NCI-H510A treated with DMSO at 0.1 percent for 48 hours (cell line): ENCODE measurements around the gene WDR5.
"Not testable (repeated sequence)": the region's sequence is repeated elsewhere in the genome, so short reads cannot be mapped to it uniquely, and the experiment has no call there.

Source experiments
- DNase-seq: peaks from one replicate; lab custom pipeline; 2025; lab: John Stamatoyannopoulos, UW

Gene WDR5

DNA sequence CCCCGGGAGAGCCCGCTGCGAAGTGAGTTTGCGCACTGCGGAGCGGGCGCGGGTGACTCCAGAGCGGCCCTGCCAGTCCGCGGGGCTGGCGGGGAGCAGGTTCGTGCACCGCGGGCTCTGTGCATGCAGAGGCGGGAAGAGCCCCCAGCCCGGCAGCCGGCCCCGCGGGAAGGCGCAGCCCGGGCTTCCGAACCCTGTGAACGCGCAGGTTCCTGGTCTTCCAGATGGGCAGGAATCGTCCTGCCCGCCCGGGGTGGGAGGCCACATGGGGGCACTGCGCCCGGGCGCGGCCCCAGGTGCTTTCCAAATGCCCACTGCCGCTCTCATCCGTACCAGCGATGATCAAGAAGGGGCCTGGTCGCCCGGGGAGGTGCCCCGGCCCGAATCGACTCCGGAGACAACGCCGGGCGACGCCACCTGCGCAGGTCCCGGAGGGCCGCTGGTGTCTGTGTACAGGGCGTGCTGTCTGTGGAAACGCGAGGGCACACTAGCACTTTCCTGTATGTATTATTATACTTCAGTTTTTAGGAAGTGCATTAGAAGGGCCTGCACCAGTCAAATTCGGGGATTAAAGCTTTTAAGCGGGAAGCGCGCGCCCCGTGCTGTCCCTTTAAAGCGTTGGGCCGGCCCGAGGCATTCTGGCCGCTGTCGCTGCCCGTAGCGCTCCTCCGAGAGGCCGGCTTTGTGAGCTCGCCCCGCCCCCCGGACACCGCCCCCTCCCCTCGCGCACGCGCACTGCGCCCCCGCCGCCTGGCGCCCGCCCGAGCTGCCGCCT lies at the start of gene WDR5:
Gene WDR5 (plus strand): TSS at position 740 of the 775 bp plus-strand sequence. CDS start 3,796 bp downstream, outside the sequence.
- peak; percentile 83 for DNase-seq

DNA sequence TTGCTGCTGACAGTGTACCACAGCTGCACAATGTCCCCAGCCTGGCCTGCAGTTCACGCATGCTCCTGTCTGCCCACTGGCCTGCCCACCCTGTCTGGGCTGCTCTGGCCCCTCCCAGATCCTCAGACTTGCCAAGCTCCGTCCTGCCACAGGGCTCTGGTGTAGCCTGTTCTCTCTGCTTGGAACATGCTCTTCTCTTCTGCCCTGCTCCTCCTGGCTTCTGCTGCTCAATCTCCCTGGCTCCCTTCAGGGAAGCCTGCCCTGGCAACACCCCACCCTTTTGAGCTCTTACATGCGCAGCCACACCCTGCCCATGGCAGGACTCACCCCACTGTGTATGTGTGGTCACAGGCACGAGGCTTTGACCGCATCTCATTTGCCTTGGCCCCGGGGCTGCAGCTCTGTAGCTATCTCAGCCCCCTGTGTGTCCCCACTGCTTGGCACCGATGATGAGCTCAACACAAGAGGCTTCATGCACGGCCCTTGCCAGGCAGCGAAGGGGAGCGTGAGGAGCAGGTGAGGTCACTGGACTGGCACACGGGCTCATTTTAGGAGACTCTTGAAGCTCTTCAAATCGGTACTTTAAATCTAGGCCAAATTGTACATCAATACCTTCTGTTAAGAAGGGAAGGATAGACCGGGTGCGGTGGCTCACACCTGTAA lies 47.7 kb upstream of the WDR5 start:
- no peak for DNase-seq

DNA sequence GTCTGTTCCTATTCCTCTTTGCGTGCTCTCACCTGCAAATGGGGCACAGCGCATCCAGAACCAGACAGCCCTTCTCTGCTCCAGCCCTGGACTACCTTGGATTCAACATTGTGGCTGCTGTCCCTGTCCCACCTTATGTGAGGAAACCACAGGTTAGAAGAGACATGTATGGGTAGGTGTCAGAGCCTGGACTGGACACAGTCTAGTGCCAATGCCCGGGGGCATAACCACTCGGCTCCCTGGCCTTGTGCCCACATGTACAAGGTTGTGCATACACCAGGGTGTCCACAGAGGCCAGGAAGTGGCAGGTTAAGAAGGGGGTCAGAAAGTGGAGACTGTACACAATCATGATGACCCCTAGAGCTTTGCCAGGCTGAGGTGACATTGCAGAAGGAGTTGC lies 45.9 kb upstream of the WDR5 start:
- no peak for DNase-seq

DNA sequence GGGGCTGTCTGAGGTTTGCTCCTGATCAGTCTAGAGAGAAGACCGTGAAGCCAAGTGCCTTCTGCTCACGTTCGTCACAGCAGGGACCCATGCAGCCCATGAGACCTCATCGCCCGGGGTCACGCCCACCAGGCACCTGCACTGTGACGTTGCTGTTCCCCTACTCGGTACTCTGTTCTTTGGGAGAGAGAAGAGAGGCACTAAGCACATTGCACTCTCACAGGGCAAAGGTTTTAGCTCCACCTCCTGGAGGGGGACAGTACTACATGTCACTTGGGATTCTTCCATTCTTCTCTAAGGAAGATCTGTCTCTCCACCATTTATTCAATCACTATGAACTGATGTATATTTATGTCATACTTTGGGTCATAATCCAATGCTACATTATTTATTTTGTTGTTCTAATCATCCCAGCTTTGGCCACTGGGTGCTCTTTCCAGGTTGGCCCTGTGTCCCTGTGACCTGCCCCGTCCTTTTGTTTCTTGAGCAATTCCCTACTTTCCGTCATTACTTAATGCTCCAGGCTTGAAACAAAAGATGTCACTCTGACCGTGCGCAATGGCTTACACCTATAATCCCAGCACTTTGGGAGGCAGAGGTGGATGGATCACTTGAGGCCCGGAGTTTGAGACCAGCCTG lies 36.6 kb upstream of the WDR5 start:
- peak; percentile 27 for DNase-seq

DNA sequence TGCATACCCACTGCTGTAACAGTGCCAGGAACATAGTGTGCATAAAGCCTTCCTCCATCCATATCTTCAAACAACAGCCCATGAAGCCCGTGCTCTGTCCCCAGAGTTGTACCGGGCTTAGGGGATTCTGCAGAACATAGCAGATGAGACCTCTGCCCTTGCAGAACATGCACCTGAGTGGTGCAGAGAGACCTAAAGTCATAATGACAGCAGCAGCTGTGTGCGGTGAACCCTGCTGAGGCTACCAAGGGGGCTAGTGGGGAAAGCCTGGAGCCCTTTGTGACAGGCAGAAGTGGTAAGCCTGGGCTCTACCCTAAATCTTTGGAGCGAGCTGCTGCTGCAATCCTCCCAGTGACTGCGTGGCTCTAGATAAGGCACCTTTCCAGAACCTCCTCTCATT lies 35.8 kb upstream of the WDR5 start:
- DNase-seq, result no peak

DNA sequence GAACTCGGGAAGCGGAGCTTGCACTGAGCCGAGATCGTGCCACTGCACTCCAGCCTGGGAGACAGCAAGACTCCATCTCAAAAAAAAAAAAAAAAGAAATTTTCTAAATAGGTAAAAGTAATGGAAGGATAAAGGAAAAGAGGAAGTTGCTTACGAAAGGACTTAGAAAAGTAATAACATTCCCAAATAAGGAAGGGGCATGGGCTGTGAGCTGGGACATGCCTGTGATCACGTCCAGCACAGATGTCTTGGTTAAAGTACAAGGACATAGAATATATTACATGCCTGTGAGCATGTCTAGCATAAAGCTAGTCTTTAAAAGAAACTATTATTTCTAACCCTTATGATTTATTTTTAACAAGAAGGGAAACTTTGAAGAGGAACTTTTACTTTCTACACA lies 34.7 kb upstream of the WDR5 start:
- not testable (repeated sequence) for DNase-seq

DNA sequence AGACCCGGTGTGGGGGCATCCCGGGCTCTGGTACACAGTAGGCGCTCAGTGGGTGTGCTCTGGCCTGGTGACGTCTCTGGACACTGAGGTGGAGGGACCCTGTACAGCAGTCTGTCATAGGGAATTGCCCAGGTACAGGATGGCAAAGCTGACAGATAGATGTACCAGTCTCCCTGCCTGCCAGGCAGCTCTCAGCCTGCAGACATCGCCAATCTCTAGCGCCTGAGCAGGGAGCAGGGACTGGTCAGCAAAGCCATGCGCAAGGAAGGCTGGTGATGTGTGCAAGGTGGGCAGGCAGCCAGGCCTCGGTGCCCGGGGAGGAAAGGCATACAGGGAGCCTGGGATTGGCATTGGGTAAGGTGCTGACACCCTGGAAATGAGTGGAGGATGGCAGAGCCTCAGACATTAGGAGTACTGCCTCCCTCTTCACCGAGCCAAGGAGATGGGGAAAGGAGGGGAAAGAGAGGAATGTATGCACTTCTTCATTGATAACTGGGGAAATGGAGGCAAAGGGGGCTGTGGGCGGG lies 34.2 kb upstream of the WDR5 start:
- DNase-seq, result no peak

DNA sequence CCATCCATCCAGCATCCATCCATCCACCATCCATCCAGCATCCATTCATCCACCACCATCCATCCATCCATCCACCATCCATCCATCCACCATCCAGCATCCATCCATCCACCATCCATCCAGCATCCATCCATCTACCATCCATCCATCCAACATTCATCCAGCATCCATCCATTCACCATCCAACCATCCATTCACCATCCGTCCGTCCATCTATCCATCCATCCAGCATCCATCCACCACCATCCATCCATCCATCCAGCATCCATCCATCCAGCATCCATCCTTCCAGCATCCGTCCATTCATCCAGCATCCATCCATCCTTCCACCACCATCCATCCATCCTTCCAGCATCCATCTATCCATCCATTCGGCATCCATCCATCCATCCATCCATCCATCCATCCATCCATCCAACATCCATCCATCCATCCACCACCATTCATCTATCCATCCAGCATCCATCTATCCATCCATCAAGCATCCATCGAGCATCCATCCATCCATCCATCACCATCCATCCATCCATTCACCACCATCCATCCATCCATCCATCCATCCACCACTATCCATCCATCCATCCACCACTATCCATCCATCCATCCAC lies 32.4 kb upstream of the WDR5 start:
- no peak for DNase-seq

DNA sequence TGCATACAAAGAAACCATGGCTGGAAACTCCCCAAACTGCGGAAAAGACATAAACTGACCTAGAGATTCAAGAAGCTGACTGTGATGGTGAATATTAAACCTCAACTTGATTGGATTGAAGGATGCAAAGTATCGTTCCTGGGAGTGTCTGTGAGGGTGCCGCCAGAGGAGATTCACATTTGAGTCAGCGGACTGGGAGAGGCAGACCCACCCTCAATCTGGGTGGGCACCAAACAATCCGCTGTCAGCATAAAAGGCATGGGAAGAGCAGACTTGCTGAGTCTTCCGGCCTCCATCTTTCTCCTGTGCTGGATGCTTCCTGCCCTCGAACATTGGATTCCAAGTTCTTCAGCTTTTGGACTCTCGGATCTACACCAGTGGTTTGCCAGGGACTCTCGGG lies 24.8 kb upstream of the WDR5 start:
- DNase-seq, result no peak

DNA sequence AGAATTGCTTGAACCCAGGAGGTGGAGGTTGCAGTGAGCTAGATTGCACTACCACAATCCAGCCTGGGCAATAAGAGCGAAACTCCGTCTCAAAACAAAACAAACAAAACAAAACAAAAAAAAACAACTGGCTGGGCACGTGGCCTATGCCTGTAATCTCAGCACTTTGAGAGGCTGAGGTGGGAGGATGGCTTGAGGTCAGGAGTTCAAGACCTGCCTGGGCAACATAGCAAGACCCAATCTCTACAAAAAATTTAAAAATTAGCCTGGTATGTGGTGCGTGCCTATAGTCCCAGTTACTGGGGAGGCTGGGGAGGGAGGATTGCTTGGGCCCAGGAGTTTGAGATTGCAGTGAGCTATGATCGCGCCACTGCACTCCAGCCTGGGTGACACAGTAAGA lies 23.3 kb upstream of the WDR5 start:
- DNase-seq, result no peak

DNA sequence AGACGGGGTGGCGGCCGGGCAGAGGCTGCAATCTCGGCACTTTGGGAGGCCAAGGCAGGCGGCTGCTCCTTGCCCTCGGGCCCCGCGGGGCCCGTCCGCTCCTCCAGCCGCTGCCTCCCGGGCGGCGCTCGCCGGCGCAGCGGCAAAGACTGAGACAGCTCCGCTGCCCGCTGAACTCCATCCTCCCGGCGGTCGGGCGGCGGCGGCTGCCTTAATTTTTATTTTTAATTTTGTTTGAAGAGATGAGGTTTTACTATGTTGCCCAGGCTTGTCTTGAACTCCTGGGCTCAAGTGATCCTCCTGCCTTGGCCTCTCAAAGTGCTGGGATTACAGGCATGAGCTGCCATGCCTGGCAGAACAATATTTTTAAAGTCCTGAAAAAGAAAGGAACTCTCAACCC lies 16.9 kb upstream of the WDR5 start:
- DNase-seq, result not testable (repeated sequence)

DNA sequence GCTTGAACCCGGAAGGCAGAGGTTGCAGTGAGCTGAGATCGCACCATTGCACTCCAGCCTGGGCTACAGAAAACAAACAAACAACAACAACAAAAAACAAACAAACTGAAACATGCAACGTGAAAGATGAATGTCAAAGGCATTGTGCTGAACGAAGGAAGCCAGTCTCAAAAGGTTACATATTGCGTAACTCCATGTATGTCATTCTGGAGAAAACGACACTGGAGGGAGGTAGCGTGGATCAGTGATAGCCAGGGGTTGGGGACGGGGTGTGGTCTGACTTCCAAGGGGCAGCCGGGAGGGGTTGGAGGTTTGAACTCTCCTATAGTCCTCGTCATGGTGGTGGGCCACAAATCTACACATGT lies 12.1 kb upstream of the WDR5 start:
- DNase-seq, result no peak

DNA sequence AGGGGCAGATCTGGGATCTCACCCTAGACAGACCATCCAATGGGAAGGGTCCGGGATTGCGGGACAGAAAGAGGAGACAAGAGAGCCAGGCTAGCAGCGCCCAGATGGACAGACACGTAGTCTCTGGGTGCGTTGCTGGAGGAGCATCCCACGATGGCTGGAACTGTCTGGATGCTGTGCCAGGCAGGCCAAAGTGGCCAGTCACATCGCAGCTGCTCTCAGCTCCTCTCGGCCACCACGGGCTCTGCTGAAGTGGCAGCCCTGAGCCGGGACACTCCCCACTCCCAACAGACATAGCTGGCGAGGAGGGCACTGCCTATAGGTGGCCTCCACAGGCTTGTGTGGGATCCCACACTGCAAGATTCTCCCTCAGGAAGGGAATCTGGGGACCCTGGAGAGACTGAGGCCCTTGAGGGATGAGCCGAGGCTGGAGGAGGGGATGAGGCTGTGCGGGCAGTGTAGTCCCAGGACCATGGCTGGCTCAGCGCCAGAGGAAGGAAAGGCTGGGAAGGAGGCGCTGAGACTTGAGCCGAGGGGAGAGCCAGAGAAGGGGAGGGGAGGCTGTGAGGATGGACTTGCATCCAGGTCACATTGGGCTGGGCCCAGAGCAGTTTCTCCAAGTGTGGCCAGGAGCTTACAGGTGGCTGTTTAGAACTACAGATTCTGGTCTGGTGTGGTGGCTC lies 10.3 kb upstream of the WDR5 start:
- no peak for DNase-seq

DNA sequence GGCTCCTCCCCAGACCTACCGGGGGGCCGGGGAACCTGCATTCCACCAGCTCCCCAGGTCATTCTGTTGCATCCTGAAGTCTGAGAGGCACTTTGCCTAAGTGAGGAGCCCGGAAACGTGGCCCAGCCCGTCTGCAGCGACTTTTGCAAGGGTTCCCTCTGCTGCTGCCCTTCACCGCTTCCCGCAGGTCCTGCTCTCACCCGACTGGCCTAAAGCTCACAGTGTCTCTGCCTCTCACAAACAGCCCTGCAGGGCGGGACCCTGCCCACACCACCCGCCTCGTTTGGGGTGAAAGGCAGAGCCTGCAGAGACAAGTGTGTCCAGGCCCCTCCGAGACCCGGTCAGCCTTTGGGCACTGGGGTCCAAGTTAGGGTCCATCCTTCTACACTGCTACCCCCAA lies 9.5 kb upstream of the WDR5 start:
- no peak for DNase-seq

DNA sequence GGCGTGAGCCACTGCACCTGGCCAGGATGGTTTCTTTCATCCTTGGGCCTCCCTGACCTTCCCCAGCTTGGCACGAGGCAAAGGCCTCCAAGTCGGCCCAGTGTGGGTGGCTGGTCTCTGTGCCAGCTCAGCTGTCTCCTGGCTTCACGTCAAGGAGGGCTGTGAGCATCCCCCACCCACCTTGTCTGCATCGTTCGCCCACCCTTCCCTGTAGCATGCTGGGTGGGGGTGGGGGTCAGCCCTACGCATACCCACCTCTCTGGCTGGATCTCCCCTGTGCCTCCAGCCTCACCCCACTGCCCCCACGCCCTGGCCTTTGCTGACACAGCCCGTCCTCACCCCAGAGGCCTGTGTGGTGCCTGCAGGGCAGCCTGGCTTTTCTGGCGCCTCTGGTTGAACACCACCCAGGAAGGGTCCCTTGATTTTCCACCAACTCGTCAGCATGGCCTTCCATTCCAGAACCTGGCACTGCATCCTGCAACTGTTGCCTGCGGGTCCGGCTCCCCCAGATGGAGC lies 8.8 kb upstream of the WDR5 start:
- no peak for DNase-seq

DNA sequence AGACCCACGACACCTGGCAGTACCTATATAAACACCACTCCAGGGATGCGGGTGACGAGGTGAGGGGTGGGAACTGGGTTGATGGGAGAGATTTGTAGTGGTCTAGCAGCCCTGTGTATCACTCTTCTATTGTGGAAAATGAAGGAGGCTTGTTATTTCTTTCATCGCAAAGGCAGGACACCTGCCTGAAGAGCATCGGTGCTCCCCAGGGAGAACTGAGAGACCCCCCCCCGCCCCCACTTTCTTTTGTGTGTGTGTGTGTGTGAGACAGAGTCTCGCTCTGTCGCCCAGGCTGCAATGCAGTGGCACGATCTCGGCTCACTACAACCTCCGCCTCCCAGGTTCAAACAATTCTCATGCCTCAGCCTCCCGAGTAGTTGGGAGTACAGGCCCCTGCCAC lies 8.3 kb upstream of the WDR5 start:
- DNase-seq, result no peak

DNA sequence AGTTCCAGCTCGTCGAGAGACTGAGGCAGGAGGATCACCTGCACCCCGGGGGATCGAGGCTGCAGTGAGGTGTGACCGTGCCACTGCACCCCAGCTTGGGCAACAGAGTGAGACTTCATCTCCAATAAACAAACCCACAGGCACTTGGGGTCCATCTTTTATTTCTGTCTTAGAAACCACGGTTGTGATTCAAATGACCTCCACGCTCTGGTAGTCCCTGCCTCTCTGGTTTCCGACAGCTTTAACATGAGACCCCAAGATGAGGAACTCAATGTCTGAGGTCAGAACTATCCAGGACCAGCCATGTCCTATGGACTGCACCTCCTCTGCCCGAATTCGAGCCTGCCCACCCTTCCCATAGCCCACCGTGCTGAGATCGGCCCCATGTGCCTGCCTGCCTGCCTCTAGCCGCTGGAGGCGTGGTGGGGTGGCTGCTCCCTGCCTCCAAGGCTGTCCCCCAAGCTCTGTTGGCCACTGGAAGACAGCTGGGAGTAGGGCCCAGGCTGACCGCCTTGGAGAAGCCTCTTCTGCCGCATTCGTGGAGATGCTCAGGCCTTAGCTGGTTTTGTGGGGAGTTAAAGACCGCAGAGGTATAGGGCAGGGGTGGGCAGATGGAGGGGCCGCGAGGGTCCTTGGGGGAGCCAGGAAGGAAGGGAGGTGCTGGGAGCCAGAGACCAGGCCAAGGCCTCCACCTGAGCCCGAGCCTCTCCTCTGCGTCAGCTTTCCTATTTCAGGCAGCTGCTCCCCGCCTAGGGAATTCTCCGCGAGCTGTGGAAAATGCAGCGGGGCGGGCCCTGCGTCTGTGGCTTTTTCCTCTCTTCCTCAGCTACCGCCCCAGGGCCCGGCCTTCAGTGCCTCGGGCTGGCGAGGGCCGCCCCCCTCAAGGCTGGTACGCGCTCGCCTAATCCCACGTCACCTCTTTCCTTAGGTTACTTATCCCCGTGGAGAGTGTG lies 6.9 kb upstream of the WDR5 start:
- no peak for DNase-seq

DNA sequence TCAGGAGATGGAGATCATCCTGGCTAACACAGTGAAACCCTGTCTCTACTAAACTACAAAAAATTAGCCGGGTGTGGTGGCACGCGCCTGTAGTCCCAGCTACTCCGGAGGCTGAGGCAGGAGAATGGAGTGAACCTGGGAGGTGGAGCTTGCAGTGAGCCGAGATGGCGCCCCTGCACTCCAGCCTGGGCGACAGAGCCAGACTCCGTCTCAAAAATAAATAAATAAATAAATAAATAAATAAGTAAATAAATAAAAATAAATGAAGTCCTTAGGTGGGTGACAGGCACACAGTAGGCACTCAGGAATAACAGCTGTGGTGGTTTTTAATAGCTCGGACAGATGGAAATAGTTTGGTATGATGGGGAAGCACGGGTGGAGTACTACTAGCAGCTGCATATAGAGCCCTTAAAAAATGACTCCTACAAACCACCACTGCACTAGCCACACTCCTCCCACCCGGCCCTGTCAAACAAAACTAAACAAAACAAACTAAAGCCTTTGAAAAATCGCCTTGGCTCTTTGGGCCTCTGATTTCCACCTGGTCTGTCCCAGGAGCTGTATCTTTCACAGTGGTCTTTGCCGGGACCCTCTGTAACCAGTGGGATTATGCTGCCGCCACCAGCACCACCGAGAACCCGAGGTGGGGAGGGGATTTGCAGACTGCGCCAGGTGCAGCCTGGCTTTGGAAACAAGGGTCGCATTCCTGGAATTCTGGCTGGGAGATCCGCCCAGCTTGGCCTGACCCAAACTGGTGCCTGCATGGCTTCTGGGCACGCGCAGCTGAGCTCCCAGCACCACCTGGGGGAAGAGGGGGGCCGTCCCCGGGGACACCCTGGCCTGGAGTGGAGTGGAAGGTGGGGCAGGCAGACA lies 5.1 kb upstream of the WDR5 start:
- peak; percentile 26 for DNase-seq

DNA sequence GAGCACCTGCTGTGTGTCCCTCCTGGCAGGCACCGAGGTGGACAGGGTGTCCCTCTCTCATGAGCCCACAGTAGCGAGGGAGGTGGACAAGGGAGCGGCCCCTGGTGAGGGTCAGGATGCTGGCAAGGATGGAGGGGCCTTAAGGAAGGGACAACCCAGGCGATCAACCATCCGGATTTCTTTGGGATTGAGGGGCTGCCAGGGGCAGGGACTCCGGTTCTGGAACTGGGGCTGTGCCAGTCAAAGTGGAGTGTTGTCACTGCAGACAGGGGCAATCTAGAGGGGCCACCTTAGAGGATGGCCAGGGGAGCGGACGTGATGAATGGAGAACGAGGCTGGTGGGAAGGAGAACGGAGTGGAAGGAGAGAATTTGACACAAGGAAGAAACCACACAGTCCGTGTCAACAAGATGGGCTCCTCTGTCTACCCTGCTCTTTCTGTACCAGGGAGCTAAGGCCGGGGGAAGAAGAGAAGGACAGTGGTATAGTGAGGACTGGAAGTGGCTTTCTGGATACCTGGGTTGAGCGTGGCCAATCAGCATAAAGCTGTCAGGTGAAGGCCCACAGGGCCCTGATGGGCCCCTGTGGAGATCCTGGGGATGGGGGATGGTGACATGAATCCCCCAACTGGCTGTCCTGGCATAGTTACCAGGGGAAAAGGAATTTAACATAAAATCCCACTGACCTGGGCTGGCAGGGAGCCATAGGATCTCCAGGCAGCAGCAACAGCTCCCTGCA lies 4.2 kb upstream of the WDR5 start:
- DNase-seq, result no peak
